HepG2 (cell line): Measurements from ENCODE around the gene TFF1. TPM values are rescaled to one million over a fixed set of nuclear protein-coding genes. Genes with fewer than 3 reads are reported as not detected.

Experiments used
- DMAP1 ChIP-seq: IDR thresholded peaks from 2 replicates; pipeline ENCODE4 v1.6.1; 2016
- DR1 ChIP-seq: sonication (generic); formaldehyde crosslinking; IDR thresholded peaks from 2 replicates; pipeline ENCODE4 v1.8.0; 2021; ENCODE audit warnings: mild to moderate bottlenecking, missing genetic modification reagents, inconsistent platforms
- FIP1L1 ChIP-seq: fragments of 200-400 bp; formaldehyde crosslinking; IDR thresholded peaks from 2 replicates; pipeline ENCODE4 v1.6.1; 2018; ENCODE audit warnings: low read depth, mild to moderate bottlenecking, low read length, moderate library complexity, borderline replicate concordance; ENCODE audit not compliant: insufficient read depth
- HMG20B ChIP-seq: conservative IDR thresholded peaks from 2 replicates; pipeline ENCODE4 v1.6.1; 2016; ENCODE audit warnings: missing genetic modification reagents, missing compliant biosample characterization
- ISL2 ChIP-seq: sonication (generic); formaldehyde crosslinking; IDR thresholded peaks from 2 replicates; pipeline ENCODE4 v1.5.0; 2020; ENCODE audit warnings: missing genetic modification reagents
- MTF2 ChIP-seq: sonication (generic); formaldehyde crosslinking; IDR thresholded peaks from 2 replicates; pipeline ENCODE4 v1.5.0; 2020; ENCODE audit warnings: missing genetic modification reagents, borderline replicate concordance
- NPAS2 ChIP-seq: sonication (generic); formaldehyde crosslinking; IDR thresholded peaks from 2 replicates; pipeline ENCODE4 v1.8.0; 2022; ENCODE audit warnings: mild to moderate bottlenecking, missing genetic modification reagents, borderline replicate concordance
- NR3C1 ChIP-seq: sonication (generic); formaldehyde crosslinking; IDR thresholded peaks from 2 replicates; pipeline ENCODE4 v1.4.0; 2020; ENCODE audit warnings: missing genetic modification reagents
- NRL ChIP-seq: sonication (generic); formaldehyde crosslinking; IDR thresholded peaks from 2 replicates; pipeline ENCODE4 v1.5.0; 2020; ENCODE audit warnings: missing genetic modification reagents, mild to moderate bottlenecking, moderate library complexity, borderline replicate concordance
- PHF5A ChIP-seq: IDR thresholded peaks from one replicate; pipeline ENCODE4 v1.6.1; 2018; ENCODE audit warnings: low read depth, missing genetic modification reagents; ENCODE audit not compliant: unreplicated experiment
- RAD21 ChIP-seq: fragments of 450-650 bp; formaldehyde crosslinking; IDR thresholded peaks from 2 replicates; pipeline ENCODE4 v1.5.0; 2020; ENCODE audit warnings: mild to moderate bottlenecking
- RBFOX2 ChIP-seq: fragments of 200-400 bp; formaldehyde crosslinking; IDR thresholded peaks from 2 replicates; pipeline ENCODE4 v1.6.1; 2017; ENCODE audit warnings: low read depth, mild to moderate bottlenecking, low read length
- SP5 ChIP-seq: IDR thresholded peaks from 2 replicates; pipeline ENCODE4 v1.6.1; 2016; ENCODE audit warnings: low read depth, borderline replicate concordance
- SPEN ChIP-seq: sonication (generic); formaldehyde crosslinking; IDR thresholded peaks from 2 replicates; pipeline ENCODE4 v1.5.1; 2020; ENCODE audit warnings: low read depth, mild to moderate bottlenecking, missing genetic modification reagents
- XBP1 ChIP-seq: sonication (generic); formaldehyde crosslinking; IDR thresholded peaks from 2 replicates; pipeline ENCODE4 v1.5.0; 2020; ENCODE audit warnings: missing genetic modification reagents
- ZFP90 ChIP-seq: sonication (generic); formaldehyde crosslinking; IDR thresholded peaks from 2 replicates; pipeline ENCODE4 v1.8.0; 2022; ENCODE audit warnings: missing genetic modification reagents, mild to moderate bottlenecking, inconsistent platforms, borderline replicate concordance
- ZNF10 ChIP-seq: sonication (generic); formaldehyde crosslinking; IDR thresholded peaks from 2 replicates; pipeline ENCODE4 v1.4.0; 2020; ENCODE audit warnings: mild to moderate bottlenecking, low read depth, missing genetic modification reagents, borderline replicate concordance
- ZNF251 ChIP-seq: sonication (generic); formaldehyde crosslinking; IDR thresholded peaks from 2 replicates; pipeline ENCODE4 v1.9.0; 2021; ENCODE audit warnings: mild to moderate bottlenecking, missing genetic modification reagents
- ZNF788 ChIP-seq: sonication (generic); formaldehyde crosslinking; IDR thresholded peaks from 2 replicates; pipeline ENCODE4 v1.5.0; 2020; ENCODE audit warnings: mild to moderate bottlenecking, missing genetic modification reagents, borderline replicate concordance
- polyA plus RNA-seq, 8 experiments: library from polyadenylated mRNA; depleted of rRNA in 3 of 8; stranded (reverse) in 7 of 8; unstranded in 1 of 8; fragments of >200 nt; fragmentation: Illumina TruSeq in 4 of 8; extraction: Trizol in 4 of 8; gene quantifications; 2 replicates each; pipeline versions ENCODE4 v1.2.1 to v1.2.3, GENCODE V29; 2011 to 2016; ENCODE audit warnings: low read depth in 4 of 8, missing spikeins in 1 of 8, mixed read lengths in 1 of 8; ENCODE audit not compliant: insufficient read depth in 1 of 8
- total RNA-seq, 5 experiments: library from RNA; depleted of rRNA; stranded (reverse); fragments of >200 nt; fragmentation: Illumina TruSeq; extraction: Trizol; gene quantifications; 2 replicates each; pipeline ENCODE4 v1.2.3, GENCODE V29; 2016; ENCODE audit warnings: low read depth in 1 of 5
- TF ChIP-seq, protein P1 (sequence below): sonication (generic); formaldehyde crosslinking; IDR thresholded peaks from 2 replicates; pipeline ENCODE4 v1.4.0; 2020; ENCODE audit warnings: mild to moderate bottlenecking, missing genetic modification reagents
- TF ChIP-seq, protein P2 (sequence below): fragments of 450-650 bp; IDR thresholded peaks from 2 replicates; pipeline ENCODE4 v1.6.1; 2017
- TF ChIP-seq, protein P3 (sequence below): IDR thresholded peaks from 2 replicates; pipeline ENCODE4 v1.6.1; 2016; ENCODE audit warnings: low read depth, control low read depth
- TF ChIP-seq, protein P4 (sequence below): sonication (generic); formaldehyde crosslinking; IDR thresholded peaks from 2 replicates; pipeline ENCODE4 v1.4.0; 2020; ENCODE audit warnings: mild to moderate bottlenecking, missing genetic modification reagents

TFF1 gene
- total and polyA plus RNA-seq, 2 of the 13 experiments (the other 11 are each of a cell fraction or from before 2014, with no cell fraction given) = 0.24 to 19.4 TPM

DNA sequence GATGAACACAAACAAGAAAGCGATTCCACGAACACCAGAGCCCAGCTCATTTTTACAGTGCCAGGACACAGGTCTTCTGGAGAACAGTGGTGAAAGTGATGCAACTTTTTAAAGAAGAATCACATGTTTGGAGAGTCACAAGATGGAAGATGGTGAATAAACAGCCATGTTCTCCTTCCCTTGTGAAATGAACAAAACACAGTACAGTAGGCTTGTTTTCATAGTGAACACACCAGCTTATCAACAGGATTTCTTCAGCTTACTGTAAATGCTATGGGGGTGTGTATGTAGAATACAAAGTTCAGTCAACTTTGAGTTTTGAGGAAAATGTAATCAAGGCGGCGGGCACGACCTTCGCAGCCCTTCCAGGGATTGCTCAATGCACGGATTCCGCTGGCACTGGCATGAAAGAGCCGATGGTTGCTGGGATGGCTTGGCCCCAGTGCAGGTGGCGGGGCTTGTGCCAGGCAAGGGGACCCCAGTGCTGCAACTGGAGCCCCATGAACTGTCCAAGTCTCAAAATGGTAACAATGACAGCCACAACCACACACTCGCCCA lies 19.8 kb upstream of the TFF1 start (continued):
- TF ChIP-seq DR1 (CRISPR knock-in tag) (no peak), DMAP1 (CRISPR knock-in tag) (peak; percentile 41; the same call in 1 of the 2 replicates), XBP1 (CRISPR knock-in tag) (no peak), PHF5A (CRISPR knock-in tag) (no peak), NPAS2 (no peak), ZNF251 (no peak), HMG20B (CRISPR knock-in tag) (peak; percentile 80), ISL2 (CRISPR knock-in tag) (peak; percentile 87), FIP1L1 (no peak), SP5 (peak; percentile 66; the same call in 1 of the 2 replicates), NRL (CRISPR knock-in tag) (no peak), ZNF10 (CRISPR knock-in tag) (no peak), RAD21 (no peak), MTF2 (CRISPR knock-in tag) (no peak), ZFP90 (no peak), RBFOX2 (no peak), ZNF788 (peak; percentile 67; the same call in 1 of the 2 replicates), NR3C1 (CRISPR knock-in tag) (no peak), SPEN (no peak)
- TF ChIP-seq, protein P1, sequence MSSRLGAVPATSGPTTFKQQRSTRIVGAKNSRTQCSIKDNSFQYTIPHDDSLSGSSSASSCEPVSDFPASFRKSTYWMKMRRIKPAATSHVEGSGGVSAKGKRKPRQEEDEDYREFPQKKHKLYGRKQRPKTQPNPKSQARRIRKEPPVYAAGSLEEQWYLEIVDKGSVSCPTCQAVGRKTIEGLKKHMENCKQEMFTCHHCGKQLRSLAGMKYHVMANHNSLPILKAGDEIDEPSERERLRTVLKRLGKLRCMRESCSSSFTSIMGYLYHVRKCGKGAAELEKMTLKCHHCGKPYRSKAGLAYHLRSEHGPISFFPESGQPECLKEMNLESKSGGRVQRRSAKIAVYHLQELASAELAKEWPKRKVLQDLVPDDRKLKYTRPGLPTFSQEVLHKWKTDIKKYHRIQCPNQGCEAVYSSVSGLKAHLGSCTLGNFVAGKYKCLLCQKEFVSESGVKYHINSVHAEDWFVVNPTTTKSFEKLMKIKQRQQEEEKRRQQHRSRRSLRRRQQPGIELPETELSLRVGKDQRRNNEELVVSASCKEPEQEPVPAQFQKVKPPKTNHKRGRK = no peak
- TF ChIP-seq, protein P2, sequence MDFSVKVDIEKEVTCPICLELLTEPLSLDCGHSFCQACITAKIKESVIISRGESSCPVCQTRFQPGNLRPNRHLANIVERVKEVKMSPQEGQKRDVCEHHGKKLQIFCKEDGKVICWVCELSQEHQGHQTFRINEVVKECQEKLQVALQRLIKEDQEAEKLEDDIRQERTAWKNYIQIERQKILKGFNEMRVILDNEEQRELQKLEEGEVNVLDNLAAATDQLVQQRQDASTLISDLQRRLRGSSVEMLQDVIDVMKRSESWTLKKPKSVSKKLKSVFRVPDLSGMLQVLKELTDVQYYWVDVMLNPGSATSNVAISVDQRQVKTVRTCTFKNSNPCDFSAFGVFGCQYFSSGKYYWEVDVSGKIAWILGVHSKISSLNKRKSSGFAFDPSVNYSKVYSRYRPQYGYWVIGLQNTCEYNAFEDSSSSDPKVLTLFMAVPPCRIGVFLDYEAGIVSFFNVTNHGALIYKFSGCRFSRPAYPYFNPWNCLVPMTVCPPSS = no peak
- TF ChIP-seq, protein P3, sequence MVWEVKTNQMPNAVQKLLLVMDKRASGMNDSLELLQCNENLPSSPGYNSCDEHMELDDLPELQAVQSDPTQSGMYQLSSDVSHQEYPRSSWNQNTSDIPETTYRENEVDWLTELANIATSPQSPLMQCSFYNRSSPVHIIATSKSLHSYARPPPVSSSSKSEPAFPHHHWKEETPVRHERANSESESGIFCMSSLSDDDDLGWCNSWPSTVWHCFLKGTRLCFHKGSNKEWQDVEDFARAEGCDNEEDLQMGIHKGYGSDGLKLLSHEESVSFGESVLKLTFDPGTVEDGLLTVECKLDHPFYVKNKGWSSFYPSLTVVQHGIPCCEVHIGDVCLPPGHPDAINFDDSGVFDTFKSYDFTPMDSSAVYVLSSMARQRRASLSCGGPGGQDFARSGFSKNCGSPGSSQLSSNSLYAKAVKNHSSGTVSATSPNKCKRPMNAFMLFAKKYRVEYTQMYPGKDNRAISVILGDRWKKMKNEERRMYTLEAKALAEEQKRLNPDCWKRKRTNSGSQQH (CRISPR knock-in tag) = no peak
- TF ChIP-seq, protein P4, sequence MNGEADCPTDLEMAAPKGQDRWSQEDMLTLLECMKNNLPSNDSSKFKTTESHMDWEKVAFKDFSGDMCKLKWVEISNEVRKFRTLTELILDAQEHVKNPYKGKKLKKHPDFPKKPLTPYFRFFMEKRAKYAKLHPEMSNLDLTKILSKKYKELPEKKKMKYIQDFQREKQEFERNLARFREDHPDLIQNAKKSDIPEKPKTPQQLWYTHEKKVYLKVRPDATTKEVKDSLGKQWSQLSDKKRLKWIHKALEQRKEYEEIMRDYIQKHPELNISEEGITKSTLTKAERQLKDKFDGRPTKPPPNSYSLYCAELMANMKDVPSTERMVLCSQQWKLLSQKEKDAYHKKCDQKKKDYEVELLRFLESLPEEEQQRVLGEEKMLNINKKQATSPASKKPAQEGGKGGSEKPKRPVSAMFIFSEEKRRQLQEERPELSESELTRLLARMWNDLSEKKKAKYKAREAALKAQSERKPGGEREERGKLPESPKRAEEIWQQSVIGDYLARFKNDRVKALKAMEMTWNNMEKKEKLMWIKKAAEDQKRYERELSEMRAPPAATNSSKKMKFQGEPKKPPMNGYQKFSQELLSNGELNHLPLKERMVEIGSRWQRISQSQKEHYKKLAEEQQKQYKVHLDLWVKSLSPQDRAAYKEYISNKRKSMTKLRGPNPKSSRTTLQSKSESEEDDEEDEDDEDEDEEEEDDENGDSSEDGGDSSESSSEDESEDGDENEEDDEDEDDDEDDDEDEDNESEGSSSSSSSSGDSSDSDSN (CRISPR knock-in tag) = peak; percentile 29; the same call in 1 of the 2 replicates
